Activated CD4-positive, alpha-beta T cell treated with anti-CD3 and anti-CD28 coated beads for 36 hours (primary cell): ENCODE results near the gene MAST2. TPM values are rescaled to one million over a fixed set of nuclear protein-coding genes. Genes with fewer than 3 reads are reported as not detected.

Experiments
- ATAC-seq: fragments of 200-7000 bp; cut with Tn5 transposase; one replicate; pipeline ENCODE4 v1.10.0; 2021; ENCODE audit warnings: mild to moderate bottlenecking, moderate library complexity
- CTCF ChIA-PET: fragments of 350-600 bp; sonication (Branson Sonifier 250); formaldehyde crosslinking; loops from one replicate; lab custom pipeline; 2021; ENCODE audit warnings: antibody characterized with exemption; lab: Charles Lee
- POLR2A ChIA-PET: fragments of 350-600 bp; sonication (Branson Sonifier 250); formaldehyde crosslinking; loops from one replicate; lab custom pipeline; 2021; ENCODE audit warnings: antibody characterized with exemption, inconsistent platforms; lab: Charles Lee
- DNase-seq: peaks from one replicate; pipeline ENCODE4 v3.0.0-alpha.2; 2020
- H3K27ac Mint-ChIP-seq: one replicate; pipeline ENCODE4 v1.8.0; 2021; ENCODE audit warnings: mixed read lengths
- H3K27me3 Mint-ChIP-seq: one replicate; pipeline ENCODE4 v1.8.0; 2021; ENCODE audit warnings: mixed read lengths
- H3K36me3 Mint-ChIP-seq: one replicate; pipeline ENCODE4 v1.8.0; 2021; ENCODE audit warnings: low read depth, mixed read lengths
- H3K4me1 Mint-ChIP-seq: one replicate; pipeline ENCODE4 v1.8.0; 2021; ENCODE audit warnings: mixed read lengths
- H3K4me3 Mint-ChIP-seq: one replicate; pipeline ENCODE4 v1.8.0; 2021; ENCODE audit warnings: mild to moderate bottlenecking, moderate library complexity, mixed read lengths
- H3K9me3 Mint-ChIP-seq: one replicate; pipeline ENCODE4 v1.8.0; 2021; ENCODE audit warnings: low read depth, mixed read lengths
- intact Hi-C, 2 experiments: fragments of 100-400 bp; cut with DNase I in 1 of 2; cut with micrococcal nuclease in 1 of 2; formaldehyde crosslinking; loops; one replicate each; pipeline versions ENCODE4 v1.14.2 to v1.15.1; 2022 to 2024; cut with DNase I, micrococcal nuclease
- total RNA-seq, 2 experiments: library from RNA; stranded (reverse); gene quantifications; one replicate each; pipeline ENCODE4 v1.2.3, GENCODE V29; 2021

MAST2 gene
- total RNA-seq, 2 experiments from 2014 or later, result 20.1 to 22.9 TPM

GRCh38 chr1:46072975-46073374, 269.6 kb downstream of the MAST2 start:
- intact Hi-C loops, result no loop called here
- no peak overlapping the region for H3K4me3 Mint-ChIP-seq
- no peaks in the 10 kb centered on the region for H3K27me3 Mint-ChIP-seq
- H3K4me1 Mint-ChIP-seq, result no peaks in the 10 kb centered on the region
- POLR2A ChIA-PET, result no interaction called here
- ATAC-seq (no peak), DNase-seq (no peak)
- CTCF ChIA-PET, result interaction anchor here (0.5 kb wide), 1 partner anchor 35 kb away, joined by 3 read pairs; no protein-coding TSS in a partner anchor
- no peaks in the 10 kb centered on the region for H3K36me3 Mint-ChIP-seq
- no peaks in the 10 kb centered on the region for H3K9me3 Mint-ChIP-seq
- H3K27ac Mint-ChIP-seq, result no peak overlapping the region

GRCh38 chr1:46076343-46076742, 272.9 kb downstream of the MAST2 start:
- no peaks in the 10 kb centered on the region for H3K4me1 Mint-ChIP-seq
- DNase-seq (no peak), ATAC-seq (no peak)
- no peaks in the 10 kb centered on the region for H3K27me3 Mint-ChIP-seq
- no peaks in the 10 kb centered on the region for H3K9me3 Mint-ChIP-seq
- no peak overlapping the region for H3K4me3 Mint-ChIP-seq
- ChIA-PET POLR2A (no interaction called here), CTCF (interaction anchor here (0.6 kb wide), 1 partner anchor 547 kb away, joined by 3 read pairs; no protein-coding TSS in a partner anchor)
- H3K27ac Mint-ChIP-seq, result no peak overlapping the region
- intact Hi-C loops, result no loop called here
- no peaks in the 10 kb centered on the region for H3K36me3 Mint-ChIP-seq

GRCh38 chr1:46077644-46078043, 274.2 kb downstream of the MAST2 start:
- CTCF ChIA-PET, result interaction anchor here (0.7 to 0.9 kb wide), 2 partner anchors 146 to 157 kb away, joined by 3 read pairs; no protein-coding TSS in a partner anchor
- POLR2A ChIA-PET, result no interaction called here
- Mint-ChIP-seq H3K36me3 (no peaks in the 10 kb centered on the region), H3K27me3 (no peaks in the 10 kb centered on the region), H3K4me3 (no peak overlapping the region), H3K9me3 (no peaks in the 10 kb centered on the region), H3K4me1 (no peaks in the 10 kb centered on the region), H3K27ac (no peak overlapping the region)
- intact Hi-C loops, result no loop called here
- ATAC-seq (no peak), DNase-seq (no peak)

DNA sequence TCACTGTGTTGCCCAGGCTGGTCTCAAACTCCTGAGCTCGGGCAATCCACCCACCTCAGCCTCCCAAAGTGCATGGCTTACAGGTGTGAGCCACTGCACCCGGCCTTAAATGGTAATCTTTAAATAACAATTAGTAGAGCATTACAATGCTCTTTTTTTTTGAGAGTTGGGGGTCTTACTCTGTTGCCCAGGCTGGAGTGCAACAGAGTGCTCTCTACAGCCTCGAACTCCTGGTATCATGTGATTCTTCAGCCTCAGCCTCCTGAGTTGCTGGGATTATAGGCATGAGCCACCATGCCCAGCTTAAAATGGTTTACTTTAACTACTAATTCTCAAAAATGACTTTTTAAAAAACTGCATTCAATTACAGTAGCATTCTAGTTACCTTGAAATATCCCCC, 276.8 kb downstream of the MAST2 start:
- POLR2A ChIA-PET, result no interaction called here
- DNase-seq (no peak), ATAC-seq (no peak)
- CTCF ChIA-PET, result interaction anchor here (0.8 kb wide), 1 partner anchor 101 kb away, joined by 4 read pairs; no protein-coding TSS in a partner anchor
- Mint-ChIP-seq H3K4me1 (no peaks in the 10 kb centered on the region), H3K4me3 (no peak overlapping the region), H3K27me3 (no peaks in the 10 kb centered on the region), H3K27ac (no peak overlapping the region), H3K36me3 (no peaks in the 10 kb centered on the region), H3K9me3 (no peaks in the 10 kb centered on the region)
- intact Hi-C loops, result no loop called here

GRCh38 chr1:46081206-46081605, 277.8 kb downstream of the MAST2 start:
- CTCF ChIA-PET, result no interaction called here
- DNase-seq (no peak), ATAC-seq (no peak)
- no peak overlapping the region for H3K27ac Mint-ChIP-seq
- no peaks in the 10 kb centered on the region for H3K9me3 Mint-ChIP-seq
- H3K4me1 Mint-ChIP-seq, result no peaks in the 10 kb centered on the region
- H3K27me3 Mint-ChIP-seq, result peaks cover 2% of the 10 kb centered on the region
- no peak overlapping the region for H3K4me3 Mint-ChIP-seq
- intact Hi-C loops, result no loop called here
- POLR2A ChIA-PET, result no interaction called here
- no peaks in the 10 kb centered on the region for H3K36me3 Mint-ChIP-seq

GRCh38 chr1:46081619-46082018, 278.2 kb downstream of the MAST2 start:
- POLR2A ChIA-PET, result no interaction called here
- no peak for ATAC-seq
- Mint-ChIP-seq H3K36me3 (no peaks in the 10 kb centered on the region), H3K4me3 (no peak overlapping the region), H3K27ac (no peak overlapping the region), H3K9me3 (no peaks in the 10 kb centered on the region), H3K27me3 (peaks cover 2% of the 10 kb centered on the region), H3K4me1 (no peaks in the 10 kb centered on the region)
- no peak for DNase-seq
- intact Hi-C loops, result no loop called here
- CTCF ChIA-PET, result no interaction called here

DNA sequence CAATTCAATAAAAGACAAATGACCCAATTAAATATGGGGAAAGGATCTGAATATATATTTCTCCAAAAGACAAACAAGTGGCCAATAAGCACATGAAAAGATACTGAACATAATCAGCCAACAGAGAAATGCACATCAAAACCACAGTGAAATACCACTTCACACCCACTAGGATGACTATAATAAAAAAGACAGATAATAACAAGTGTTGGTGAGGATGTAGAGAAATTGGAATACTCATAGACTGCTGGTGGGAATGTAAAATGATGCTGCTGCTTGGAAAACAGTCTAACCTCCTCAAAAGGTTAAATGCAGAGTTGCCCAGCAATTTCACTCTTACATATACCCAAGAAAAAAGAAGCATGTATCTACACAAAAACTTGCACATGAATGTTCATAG, 280.2 kb downstream of the MAST2 start:
- H3K9me3 Mint-ChIP-seq, result no peaks in the 10 kb centered on the region
- ATAC-seq, result no peak
- intact Hi-C loops, result no loop called here
- no peaks in the 10 kb centered on the region for H3K36me3 Mint-ChIP-seq
- ChIA-PET POLR2A (no interaction called here), CTCF (interaction anchor here (1.6 kb wide), 1 partner anchor 140 kb away, joined by 5 read pairs; no protein-coding TSS in a partner anchor)
- peaks cover 2% of the 10 kb centered on the region for H3K27me3 Mint-ChIP-seq
- H3K4me1 Mint-ChIP-seq, result no peaks in the 10 kb centered on the region
- no peak overlapping the region for H3K4me3 Mint-ChIP-seq
- DNase-seq, result no peak
- H3K27ac Mint-ChIP-seq, result no peak overlapping the region

DNA sequence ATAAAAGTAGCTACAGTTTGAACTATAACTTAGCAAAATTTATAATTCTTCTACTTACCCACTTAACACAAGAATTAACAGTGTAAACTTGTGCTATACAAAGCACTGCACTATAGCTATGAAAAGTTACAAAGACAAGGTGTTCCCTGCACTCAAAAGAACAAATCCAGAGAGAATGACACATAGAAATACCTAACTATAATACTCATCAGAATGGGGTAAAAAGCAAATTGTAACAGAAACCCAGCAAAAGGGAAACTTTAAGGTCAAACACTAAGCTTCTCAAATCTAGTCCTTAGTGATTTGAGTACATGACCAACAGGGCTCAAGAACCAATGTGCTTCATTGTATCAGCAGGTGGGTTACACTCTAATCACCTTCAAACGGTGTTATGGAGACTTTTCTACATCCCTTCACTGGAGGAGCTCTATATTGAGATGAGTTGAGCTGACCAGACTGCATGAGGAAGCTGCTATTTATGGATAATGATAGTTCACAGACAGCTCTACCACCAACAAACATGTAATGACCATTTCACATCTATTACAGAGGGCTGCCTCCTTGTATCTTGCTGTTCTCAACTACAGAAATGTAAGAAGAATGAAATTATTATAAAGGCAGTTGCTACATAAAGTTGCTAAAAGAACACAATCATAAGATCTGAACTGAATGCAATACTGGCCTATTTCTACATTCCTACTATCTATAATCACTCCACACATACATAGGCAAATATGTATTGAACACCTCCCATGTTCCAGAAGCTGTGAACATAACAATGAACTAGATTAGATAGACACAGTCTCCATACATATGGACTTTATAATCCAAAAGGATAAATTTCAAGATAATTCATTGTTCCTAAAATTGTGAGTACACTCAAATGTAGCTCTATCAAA, 281.4 kb downstream of the MAST2 start:
- ChIA-PET POLR2A (no interaction called here), CTCF (interaction anchor here (0.6 to 1.6 kb wide), 3 partner anchors 35 to 139 kb away, joined by 3 to 5 read pairs (median 5); no protein-coding TSS in a partner anchor)
- H3K36me3 Mint-ChIP-seq, result no peaks in the 10 kb centered on the region
- no peak for ATAC-seq
- H3K9me3 Mint-ChIP-seq, result no peaks in the 10 kb centered on the region
- H3K4me3 Mint-ChIP-seq, result no peak overlapping the region
- no peak for DNase-seq
- no peak overlapping the region for H3K27ac Mint-ChIP-seq
- H3K4me1 Mint-ChIP-seq, result no peaks in the 10 kb centered on the region
- intact Hi-C loops, result no loop called here
- H3K27me3 Mint-ChIP-seq, result peaks cover 2% of the 10 kb centered on the region

Other genes with a start within 250 kb of the MAST2 start
- 100 to 1,000 TPM; 228 to 282 TPM for gene NASP, start 219.6 kb upstream of the MAST2 start, total RNA-seq
- 1 to 10 TPM; 1.0 to 1.6 TPM for gene CCDC17, start 179.6 kb upstream of the MAST2 start, total RNA-seq
- gene GPBP1L1, start 117.1 kb upstream of the MAST2 start, total RNA-seq, result 100 to 1,000 TPM; 101 to 112 TPM
- 10 to 100 TPM; 30.2 to 44.3 TPM for gene TMEM69, start 115.4 kb upstream of the MAST2 start, total RNA-seq
- gene IPP, start 53.0 kb upstream of the MAST2 start, total RNA-seq, result 10 to 100 TPM; 11.6 to 21.8 TPM